GM18951 (cell line): ENCODE measurements around the gene CCHCR1.

Source experiments
- POLR2A ChIP-seq: IDR thresholded peaks from 4 replicates; pipeline ENCODE4 v1.6.1; 2011; ENCODE audit warnings: mild to moderate bottlenecking; ENCODE audit not compliant: insufficient read length, insufficient read depth; ENCODE audit errors: extremely low read depth
- in situ Hi-C: fragments of 300-500 bp; cut with MboI; formaldehyde crosslinking; loops from one replicate; pipeline ENCODE4 v1.12.0; 2022; ENCODE audit warnings: low sequenced_read_pairs, mixed read lengths, inconsistent platforms; ENCODE audit not compliant: unreplicated experiment

The CCHCR1 gene

GRCh38 chr6:31144296-31144969 is 13.2 kb downstream of the CCHCR1 start:
- in situ Hi-C loops, result no loop called here
- TF ChIP-seq POLR2A, result no peak

DNA sequence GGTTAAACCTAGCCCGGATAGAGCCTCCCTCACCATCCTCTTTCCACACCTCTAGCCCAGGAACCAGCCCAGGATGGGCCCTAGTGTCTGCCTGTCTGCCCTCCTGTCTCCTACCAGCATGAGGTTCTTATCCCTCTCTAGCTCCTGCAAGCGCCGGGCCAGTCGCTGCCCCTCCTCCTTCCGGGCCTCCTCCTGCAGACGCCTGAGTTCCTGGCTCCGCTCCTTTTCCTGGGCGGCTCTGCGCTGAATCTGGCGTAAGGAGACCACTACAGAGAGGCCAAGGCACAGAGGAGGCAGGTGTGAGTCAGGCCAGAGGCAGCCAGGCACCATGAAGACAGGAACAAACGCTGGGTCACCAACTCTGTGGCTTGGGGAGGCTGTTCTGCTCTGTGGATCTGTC is 14.5 kb downstream of the CCHCR1 start:
- TF ChIP-seq POLR2A, result no peak
- in situ Hi-C loops, result no loop called here

DNA sequence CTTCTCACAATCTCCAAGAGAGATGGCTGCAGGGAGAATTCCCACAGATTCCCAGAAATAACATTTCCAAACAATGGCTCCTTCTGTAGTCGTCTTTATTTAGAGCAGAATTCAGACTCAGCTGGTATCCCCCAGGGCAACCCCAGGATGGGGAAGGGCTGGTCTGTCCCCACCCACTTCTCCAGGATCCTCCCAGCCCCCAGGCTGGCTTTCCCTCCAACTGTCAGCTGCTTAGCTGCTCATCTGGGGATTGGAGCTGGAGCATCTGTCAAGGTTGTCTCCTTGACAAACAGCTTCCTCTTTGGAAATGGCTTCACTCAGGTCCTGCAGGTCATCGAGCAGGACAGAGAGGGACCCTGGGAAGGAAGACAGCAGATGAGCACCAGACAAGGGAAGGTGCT is 15.2 kb downstream of the CCHCR1 start:
- in situ Hi-C loops, result no loop called here
- no peak for TF ChIP-seq POLR2A

DNA sequence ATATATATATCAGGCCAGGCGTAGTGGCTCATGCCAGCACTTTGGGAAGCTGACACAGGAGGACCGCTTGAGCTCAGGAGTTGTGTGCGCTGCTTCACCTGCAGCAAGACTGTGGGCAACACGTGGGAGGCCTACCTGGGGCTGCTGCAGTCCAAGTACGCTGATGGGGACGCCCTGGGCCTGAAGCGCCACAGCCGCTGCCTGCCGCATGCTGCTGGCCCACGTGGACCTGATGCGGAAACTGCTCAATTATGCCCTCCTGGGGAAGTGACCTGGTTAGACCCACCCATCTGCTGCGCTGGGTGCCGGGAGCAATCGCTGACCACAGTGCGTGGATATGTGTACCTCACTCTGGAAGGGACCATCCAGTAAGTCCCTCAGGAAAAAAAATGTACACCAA is 17.0 kb downstream of the CCHCR1 start:
- TF ChIP-seq POLR2A, result no peak
- in situ Hi-C loops, result no loop called here

- TF ChIP-seq POLR2A, result no peak
- in situ Hi-C loops, result loop anchor here (5.0 to 10.0 kb wide), 2 partner anchors 53 to 225 kb away; no protein-coding TSS in a partner anchor
Observed at GRCh38 chr6:31139599-31139998, 18.0 kb downstream of the CCHCR1 start.

DNA sequence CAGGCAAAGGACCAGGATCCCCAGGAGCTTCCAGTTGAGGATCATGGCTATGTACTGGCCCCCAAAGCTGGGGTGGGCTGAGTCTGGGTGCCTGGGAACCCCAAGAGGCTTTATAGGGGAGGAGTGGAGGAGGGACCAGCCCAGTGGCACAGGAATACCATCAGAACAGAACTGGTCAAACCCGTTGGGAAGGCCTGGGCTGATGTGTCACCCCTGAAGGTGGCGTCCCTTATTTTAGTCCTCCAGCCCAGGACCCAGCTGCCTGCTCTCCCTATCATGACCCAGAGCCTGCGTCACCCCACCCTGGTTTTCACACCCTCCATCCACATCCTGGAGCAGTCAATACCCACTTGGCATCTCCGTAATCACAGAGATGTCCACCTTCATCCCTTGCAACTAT is 18.6 kb downstream of the CCHCR1 start, which contains the start of gene PSORS1C2:
PSORS1C2 (minus strand) TSS at position 85 of the 400 bp plus-strand sequence; CDS start at position 45, 40 bp downstream.
- TF ChIP-seq POLR2A, result no peak
- in situ Hi-C loops, result loop anchor here (5.0 to 10.0 kb wide), 2 partner anchors 53 to 226 kb away; no protein-coding TSS in a partner anchor

DNA sequence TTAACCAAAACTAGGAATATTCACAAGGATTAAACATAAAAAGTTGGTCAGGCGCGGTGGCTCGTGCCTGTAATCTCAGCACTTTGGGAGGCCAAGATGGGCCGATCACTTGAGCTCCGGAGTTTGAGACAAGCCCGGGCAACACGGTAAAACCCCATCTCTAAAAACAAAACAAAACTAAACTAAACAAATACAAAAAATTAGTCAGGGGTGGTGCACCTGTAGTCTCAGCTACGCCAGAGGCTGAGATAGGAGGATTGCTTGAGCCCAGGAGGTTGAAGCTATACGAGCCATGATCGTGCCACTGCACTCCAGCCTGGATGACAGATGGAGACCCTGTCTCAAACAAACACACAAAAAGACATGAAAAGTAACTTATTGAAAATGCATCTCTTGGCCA is 21.9 kb downstream of the CCHCR1 start:
- in situ Hi-C loops, result loop anchor here (5.0 to 10.0 kb wide), 2 partner anchors 57 to 229 kb away; no protein-coding TSS in a partner anchor
- TF ChIP-seq POLR2A, result no peak

GRCh38 chr6:31132806-31133205 is 24.8 kb downstream of the CCHCR1 start:
- no peak for TF ChIP-seq POLR2A
- in situ Hi-C loops, result loop anchor here (10.0 kb wide), 1 partner anchor 232 kb away; no protein-coding TSS in a partner anchor

DNA sequence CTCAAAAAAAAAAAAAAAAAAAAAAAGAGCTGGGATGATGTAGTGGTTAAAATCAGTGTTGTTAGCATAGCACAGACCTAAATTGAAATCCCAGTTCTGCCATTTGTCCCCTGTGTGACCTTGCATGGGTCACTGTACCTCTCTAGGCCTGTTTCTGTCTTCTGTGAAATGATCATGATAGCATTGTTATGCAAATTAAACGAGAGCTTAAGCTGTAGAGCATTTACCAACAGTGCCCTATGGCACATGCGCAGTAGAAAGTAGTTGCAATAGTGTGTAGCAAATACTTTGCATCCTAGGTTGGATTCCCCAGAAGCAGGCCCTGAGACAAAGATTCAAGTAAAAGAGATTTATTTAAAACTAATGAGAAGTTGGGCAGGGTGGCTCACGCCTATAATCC is 26.0 kb downstream of the CCHCR1 start:
- in situ Hi-C loops, result loop anchor here (10.0 kb wide), 1 partner anchor 233 kb away; no protein-coding TSS in a partner anchor
- TF ChIP-seq POLR2A, result no peak

DNA sequence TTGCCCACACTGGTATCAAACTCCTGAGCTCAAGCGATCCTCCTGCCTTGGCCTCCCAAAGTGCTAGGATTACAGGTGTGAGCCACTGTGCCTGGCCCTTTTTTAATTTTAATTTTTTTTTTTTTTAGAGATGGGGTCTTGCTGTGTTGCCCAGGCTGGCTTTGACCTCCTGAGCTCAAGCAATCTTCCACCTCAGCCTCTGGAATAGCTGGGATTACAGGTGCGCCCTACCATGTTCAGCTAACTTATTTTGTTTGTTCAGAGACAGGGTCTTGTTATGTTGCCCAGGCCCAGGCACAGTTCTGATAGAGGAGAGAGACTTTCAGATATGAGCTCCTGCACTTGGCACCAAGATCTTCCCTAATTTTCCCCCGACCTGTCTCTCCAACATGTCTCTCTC is 26.9 kb downstream of the CCHCR1 start:
- TF ChIP-seq POLR2A, result no peak
- in situ Hi-C loops, result loop anchor here (10.0 kb wide), 1 partner anchor 234 kb away; no protein-coding TSS in a partner anchor

GRCh38 chr6:31129130-31129529 is 28.5 kb downstream of the CCHCR1 start:
- in situ Hi-C loops, result no loop called here
- TF ChIP-seq POLR2A, result no peak

DNA sequence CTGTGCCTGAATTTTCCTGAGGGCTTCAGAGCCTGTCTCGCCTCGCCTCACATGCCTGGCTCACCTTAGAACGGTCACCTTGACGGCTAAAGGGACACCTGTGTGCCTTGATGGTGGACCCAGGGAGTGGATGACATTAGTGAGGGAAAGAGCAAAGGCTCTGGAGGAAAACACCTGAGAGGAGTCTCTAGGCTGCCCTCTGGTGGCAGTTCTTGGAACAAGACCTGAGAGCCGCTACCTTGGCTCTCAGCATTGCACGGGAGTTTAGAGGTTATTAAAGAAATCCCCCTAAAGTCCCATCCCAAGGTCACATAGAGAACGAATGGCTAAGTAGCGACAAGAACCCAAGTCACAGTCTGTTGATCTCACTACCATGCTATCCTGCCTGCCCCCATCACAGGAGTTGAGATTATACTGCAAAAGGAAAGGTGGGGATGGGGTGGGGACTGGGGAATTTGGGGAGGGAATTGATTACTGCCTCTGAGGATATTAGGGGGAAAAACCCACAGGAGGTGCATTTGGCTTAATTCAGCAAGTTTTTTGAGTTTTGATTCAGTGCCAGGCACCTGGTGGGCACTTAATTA is 29.4 kb downstream of the CCHCR1 start:
- in situ Hi-C loops, result no loop called here
- no peak for TF ChIP-seq POLR2A

GRCh38 chr6:31126396-31127175 is 31.0 kb downstream of the CCHCR1 start:
- TF ChIP-seq POLR2A, result no peak
- in situ Hi-C loops, result no loop called here

- in situ Hi-C loops, result no loop called here
- no peak for TF ChIP-seq POLR2A
Observed at GRCh38 chr6:31125586-31126363, 31.8 kb downstream of the CCHCR1 start.
